Left lung (tissue), 10 donors: Measurements from ENCODE around the gene EIF1B. TPM values are rescaled to one million over a fixed set of nuclear protein-coding genes. Genes with fewer than 3 reads are reported as not detected.
"Not testable (repeated sequence)": the region's sequence is repeated elsewhere in the genome, so short reads cannot be mapped to it uniquely, and the experiment has no call there.

Experiments used
- ATAC-seq: fragments of 200-7000 bp; cut with Tn5 transposase; one replicate; pipeline ENCODE4 v1.9.1; 2020; ENCODE audit warnings: moderate library complexity
- DNase-seq, 4 donors: peaks; one replicate each; pipeline ENCODE4 v3.0.0-alpha.2; 2013 to 2020
- H3K27ac ChIP-seq, 2 donors: fragments of 200-600 bp; sonication (generic) in 1 of 2; one replicate each; pipeline versions ENCODE4 v1.5.0 to v1.8.0; 2020 to 2021
- H3K27me3 ChIP-seq, 2 donors: fragments of 200-600 bp; sonication (generic) in 1 of 2; one replicate each; pipeline versions ENCODE4 v1.5.0 to v1.8.0; 2020 to 2021
- H3K36me3 ChIP-seq, 2 donors: fragments of 200-600 bp; sonication (generic) in 1 of 2; one replicate each; pipeline versions ENCODE4 v1.5.0 to v1.8.0; 2020 to 2021
- H3K4me1 ChIP-seq, 2 donors: fragments of 200-600 bp; one replicate each; pipeline ENCODE4 v1.8.0; 2021
- H3K4me3 ChIP-seq, 2 donors: fragments of 200-600 bp; sonication (generic) in 1 of 2; one replicate each; pipeline versions ENCODE4 v1.5.0 to v1.8.0; 2020 to 2021; ENCODE audit warnings: mild to moderate bottlenecking in 1 of 2
- H3K9me3 ChIP-seq, 2 donors: fragments of 200-600 bp; sonication (generic) in 1 of 2; one replicate each; pipeline versions ENCODE4 v1.5.0 to v1.8.0; 2020 to 2021
- CTCF ChIP-seq, 2 donors: fragments of 200-600 bp; sonication (generic) in 1 of 2; IDR thresholded peaks; one replicate each; pipeline versions ENCODE4 v1.5.0 to v1.8.0; 2021; ENCODE audit warnings: antibody characterized with exemption in 2 of 2
- intact Hi-C, 2 donors: fragments of 100-400 bp; cut with DNase I; formaldehyde crosslinking; loops; one replicate each; pipeline versions ENCODE4 v1.11.2 to v1.14.2; 2022
- polyA plus RNA-seq, 6 donors: library from polyadenylated mRNA; unstranded; fragments of 120-200 nt; gene quantifications; one replicate each; pipeline ENCODE4 v1.2.1, GENCODE V29; 2013; ENCODE audit not compliant: insufficient read length in 6 of 6
- total RNA-seq, 2 donors: library from RNA; stranded (reverse); fragmentation: NEBNext Ultra II Directional; extraction: Animal tissue kit (Norgen Biotek cat#: 25700); gene quantifications; one replicate each; pipeline ENCODE4 v1.2.1, GENCODE V29; 2021
- donor health status: DM: no; HTN: yes; CAD: no.
- donor health status: DM: no; HTN: no; CAD: no.

The EIF1B gene
- total and polyA plus RNA-seq, 8 donors, result 37.7 to 107 (median 98.4) TPM

- H3K36me3 ChIP-seq, result no peaks in the 10 kb centered on the region
- no peak for DNase-seq
- no peaks in the 10 kb centered on the region for H3K9me3 ChIP-seq
- H3K4me1 ChIP-seq, result no peaks in the 10 kb centered on the region
- no peak for TF ChIP-seq CTCF (IDR thresholded peaks at IDR 0.05)
- no peaks in the 10 kb centered on the region for H3K27me3 ChIP-seq
- ATAC-seq, result no peak
- no peak overlapping the region for H3K27ac ChIP-seq
- H3K4me3 ChIP-seq, result no peak overlapping the region
- intact Hi-C loops, result no loop called here
Observed at GRCh38 chr3:40267937-40268724, 41.4 kb upstream of the EIF1B start.

GRCh38 chr3:40268802-40269524 is 40.5 kb upstream of the EIF1B start:
- Histone ChIP-seq H3K36me3 (no peaks in the 10 kb centered on the region), H3K4me3 (no peak overlapping the region), H3K27me3 (no peaks in the 10 kb centered on the region), H3K4me1 (no peaks in the 10 kb centered on the region), H3K27ac (no peak overlapping the region), H3K9me3 (no peaks in the 10 kb centered on the region)
- no peak for TF ChIP-seq CTCF (IDR thresholded peaks at IDR 0.05)
- intact Hi-C loops, result no loop called here
- ATAC-seq, result no peak
- DNase-seq, result no peak

- Histone ChIP-seq H3K36me3 (no peaks in the 10 kb centered on the region), H3K4me1 (no peaks in the 10 kb centered on the region), H3K9me3 (peaks cover 0 to 2% of the 10 kb centered on the region in 2 donors), H3K27ac (no peak overlapping the region), H3K27me3 (no peaks in the 10 kb centered on the region), H3K4me3 (no peak overlapping the region)
- TF ChIP-seq CTCF (IDR thresholded peaks at IDR 0.05), result no peak
- ATAC-seq, result no peak
- intact Hi-C loops, result no loop called here
- DNase-seq, result no peak
Observed at GRCh38 chr3:40278791-40279190, 30.7 kb upstream of the EIF1B start.

- peaks cover 0 to 8% of the 10 kb centered on the region in 2 donors for H3K9me3 ChIP-seq
- H3K27me3 ChIP-seq, result no peaks in the 10 kb centered on the region
- no peak overlapping the region for H3K4me3 ChIP-seq
- H3K4me1 ChIP-seq, result no peaks in the 10 kb centered on the region
- intact Hi-C loops, result no loop called here
- TF ChIP-seq CTCF (IDR thresholded peaks at IDR 0.05), result no peak
- ATAC-seq (no peak), DNase-seq (no peak)
- no peaks in the 10 kb centered on the region for H3K36me3 ChIP-seq
- H3K27ac ChIP-seq, result no peak overlapping the region
Observed at GRCh38 chr3:40281995-40282394, 27.5 kb upstream of the EIF1B start.

- H3K27ac ChIP-seq, ATAC-seq, H3K36me3 ChIP-seq, H3K4me1 ChIP-seq, intact Hi-C loops, DNase-seq, H3K27me3 ChIP-seq, H3K9me3 ChIP-seq, H3K4me3 ChIP-seq: not testable (repeated sequence)
Observed at GRCh38 chr3:40283057-40283456, 26.4 kb upstream of the EIF1B start.
